ENCODE results near the gene AATK. TPM values are rescaled to one million over a fixed set of nuclear protein-coding genes. Genes with fewer than 3 reads are reported as not detected.

AATK gene
- total and polyA plus RNA-seq, 2 donors (not counting 3 experiments of a cell fraction or from before 2014, with no cell fraction given): 0.69 to 1.00 TPM

DNA sequence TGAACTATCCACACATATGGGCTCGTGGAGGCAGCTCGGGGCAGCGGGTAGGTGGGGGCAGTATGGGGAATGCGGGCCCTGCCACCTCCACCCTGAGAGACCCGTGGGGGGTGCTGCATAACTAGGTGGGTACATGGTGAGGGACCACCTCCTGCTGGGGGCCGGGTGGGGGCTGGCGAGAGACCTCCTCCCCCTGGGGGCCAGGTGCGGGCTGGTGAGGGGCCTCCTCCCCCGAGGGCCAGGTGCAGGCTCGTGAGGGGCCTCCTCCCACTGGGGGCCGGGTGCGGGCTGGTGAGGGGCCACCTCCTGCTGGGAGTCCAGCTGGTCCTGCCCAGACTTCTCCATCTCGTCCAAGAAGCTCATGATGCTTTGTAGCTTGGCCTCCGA lies 31.4 kb upstream of the AATK start:
- no peaks in the 10 kb centered on the region for H4K20me1 ChIP-seq (replicated peaks; ENCODE audit: control insufficient read depth, extremely low read depth, insufficient read depth, low read length)
- no peak overlapping the region for H3K4me3 ChIP-seq (replicated peaks in 1 of 3; ENCODE audit: insufficient read depth in 1 of 3, low read depth in 1 of 3, low read length in 3 of 3)
- no peak overlapping the region for H3K9ac ChIP-seq (replicated peaks; ENCODE audit: extremely low read depth, insufficient read depth, low read length)
- dilution Hi-C loops (cut with MboI; ENCODE audit: extremely low pct_ligation_motif_present, low sequenced_read_pairs) (no loop called here), intact Hi-C loops (cut with micrococcal nuclease) (no loop called here)
- H2AFZ ChIP-seq (ENCODE audit: low read depth, low read length): no peak overlapping the region
- DNase-seq (ENCODE audit: low read depth, low spot score) (no peak), FAIRE-seq (no peak)
- no peak for TF ChIP-seq POLR2AphosphoS5 (IDR thresholded peaks at IDR 0.05; ENCODE audit: insufficient read depth, low read depth, low read length)
- BruUV-seq (replicated peaks): no TSS peak
- POLR2A ChIA-PET: no interaction called here
- peaks cover 0 to 3% of the 10 kb centered on the region in 2 experiments for H3K36me3 ChIP-seq (ENCODE audit: control insufficient read depth in 2 of 2, extremely low read depth in 1 of 2, insufficient read depth in 2 of 2, low read length in 2 of 2)
- H3K4me1 ChIP-seq (ENCODE audit: control insufficient read depth, extremely low read depth, insufficient read depth, low read length): no peaks in the 10 kb centered on the region
- H3K9me3 ChIP-seq (replicated peaks; ENCODE audit: control insufficient read depth, insufficient read depth, low read length): no peaks in the 10 kb centered on the region
- H3K27me3 ChIP-seq (ENCODE audit: control insufficient read depth in 2 of 2, insufficient read depth in 2 of 2, low read length in 2 of 2): no peaks in the 10 kb centered on the region
- H3K9me1 ChIP-seq (replicated peaks; ENCODE audit: control insufficient read depth, extremely low read depth, insufficient read depth, low read length): no peaks in the 10 kb centered on the region
- CTCF ChIA-PET: interaction anchor here (1.3 to 1.5 kb wide), 2 partner anchors 43 to 55 kb away, joined by 3 to 7 read pairs; no protein-coding TSS in a partner anchor
- H3K79me2 ChIP-seq (ENCODE audit: control insufficient read depth, insufficient read depth, low read length): no peaks in the 10 kb centered on the region
- no peak overlapping the region for H3K4me2 ChIP-seq (ENCODE audit: insufficient read depth, low read length)
- no peak overlapping the region for H3K27ac ChIP-seq (ENCODE audit: insufficient read depth, low read depth, low read length)

DNA sequence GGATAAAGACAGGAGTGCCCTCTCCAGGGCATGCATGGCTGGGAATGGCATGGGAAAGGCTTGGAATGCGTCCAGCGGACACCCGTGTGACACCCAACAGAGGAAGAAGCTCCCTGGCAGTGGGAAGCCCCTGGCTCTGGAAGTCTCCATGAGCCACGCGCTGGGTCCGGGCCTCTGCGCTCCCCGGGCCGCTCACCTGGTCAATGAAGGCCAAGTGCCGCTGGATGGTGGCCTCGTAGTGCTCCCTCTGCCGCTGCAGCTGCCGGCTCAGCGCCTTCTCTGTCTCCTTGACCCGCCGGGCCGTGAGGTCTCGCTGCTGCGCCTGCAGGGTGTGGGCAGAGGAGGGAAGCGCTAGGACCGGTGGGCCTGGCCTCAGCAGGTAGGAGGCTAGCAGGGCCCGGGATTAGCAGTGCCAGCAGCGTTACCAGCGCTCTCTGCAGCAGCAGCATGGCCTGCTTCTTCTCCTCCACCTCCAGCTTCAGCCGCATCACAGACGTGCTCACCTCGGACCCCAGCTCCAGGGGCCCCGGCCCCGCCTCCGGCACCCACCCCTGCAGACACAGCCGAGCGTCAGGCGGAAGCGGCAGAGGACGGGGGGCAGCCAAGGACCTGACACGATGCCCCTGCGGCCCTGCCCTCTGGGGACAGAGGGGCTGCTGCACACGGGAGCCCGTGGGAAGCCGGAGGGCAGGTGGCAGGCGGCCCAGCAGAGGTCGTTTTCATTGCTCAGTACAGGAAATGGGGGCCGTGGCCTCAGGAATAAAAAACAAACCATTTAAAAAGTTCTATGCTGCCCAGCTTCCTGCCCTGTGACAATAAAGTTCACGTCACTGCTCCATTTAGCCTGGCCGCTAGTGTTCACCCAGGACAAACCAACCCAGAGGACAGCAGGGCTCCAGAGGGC lies 30.7 kb upstream of the AATK start:
- Histone ChIP-seq H3K9me3 (replicated peaks; ENCODE audit: control insufficient read depth, insufficient read depth, low read length) (no peaks in the 10 kb centered on the region), H3K9ac (replicated peaks; ENCODE audit: extremely low read depth, insufficient read depth, low read length) (no peak overlapping the region), H3K4me3 (replicated peaks in 1 of 3; ENCODE audit: insufficient read depth in 1 of 3, low read depth in 1 of 3, low read length in 3 of 3) (no peak overlapping the region), H3K4me1 (ENCODE audit: control insufficient read depth, extremely low read depth, insufficient read depth, low read length) (no peaks in the 10 kb centered on the region), H3K9me1 (replicated peaks; ENCODE audit: control insufficient read depth, extremely low read depth, insufficient read depth, low read length) (no peaks in the 10 kb centered on the region), H2AFZ (ENCODE audit: low read depth, low read length) (no peak overlapping the region), H3K27ac (ENCODE audit: insufficient read depth, low read depth, low read length) (no peak overlapping the region), H3K27me3 (ENCODE audit: control insufficient read depth in 2 of 2, insufficient read depth in 2 of 2, low read length in 2 of 2) (no peaks in the 10 kb centered on the region), H3K4me2 (ENCODE audit: insufficient read depth, low read length) (no peak overlapping the region), H3K79me2 (ENCODE audit: control insufficient read depth, insufficient read depth, low read length) (no peaks in the 10 kb centered on the region), H4K20me1 (replicated peaks; ENCODE audit: control insufficient read depth, extremely low read depth, insufficient read depth, low read length) (no peaks in the 10 kb centered on the region), H3K36me3 (ENCODE audit: control insufficient read depth in 2 of 2, extremely low read depth in 1 of 2, insufficient read depth in 2 of 2, low read length in 2 of 2) (peaks cover 0 to 5% of the 10 kb centered on the region in 2 experiments)
- intact Hi-C loops (cut with micrococcal nuclease): no loop called here
- peak; percentile 94 for FAIRE-seq
- peak; percentile 52 for DNase-seq (ENCODE audit: low read depth, low spot score)
- POLR2A ChIA-PET: no interaction called here
- CTCF ChIA-PET: interaction anchor here (1.5 kb wide), 2 partner anchors 17 to 54 kb away, joined by 3 to 7 read pairs; no protein-coding TSS in a partner anchor
- BruUV-seq (replicated peaks): no TSS peak
- TF ChIP-seq FOS (IDR thresholded peaks at IDR 0.05; ENCODE audit: borderline replicate concordance, insufficient read depth, low read length) (no peak), POLR2AphosphoS5 (IDR thresholded peaks at IDR 0.05; ENCODE audit: insufficient read depth, low read depth, low read length) (peak; percentile 30)
- dilution Hi-C loops (cut with MboI; ENCODE audit: extremely low pct_ligation_motif_present, low sequenced_read_pairs): no loop called here

Measured in endothelial cell of umbilical vein (primary cell).